Activated CD4-positive, alpha-beta T cell treated with anti-CD3 and anti-CD28 coated beads, Interleukin-2, amount 10 ng/mL, durations not matched to agents 24 days and 14 days (primary cell): ENCODE measurements around the gene LIX1. TPM values are rescaled to one million over a fixed set of nuclear protein-coding genes. Genes with fewer than 3 reads are reported as not detected.

ENCODE experiments used
- total RNA-seq: library from RNA; stranded (reverse); gene quantifications from 2 replicates; pipeline ENCODE4 v1.2.3, GENCODE V29; 2022

LIX1 gene
- total RNA-seq, 1 donor from 2014 or later, result not detected

Other genes with a start within 250 kb of the LIX1 start
- 38.2 and 39.4 TPM in 2 replicates for gene LNPEP, start 206.5 kb downstream of the LIX1 start, total RNA-seq
- gene RIOK2, start 40.6 kb upstream of the LIX1 start, total RNA-seq, result 40.8 and 42.0 TPM in 2 replicates